HEK293 (cell line): ENCODE data around the gene FHDC1.

ENCODE experiments used
- CTCF ChIA-PET: fragments of 350-600 bp; formaldehyde crosslinking; extraction: SDS; loops from one replicate; lab custom pipeline; 2021; ENCODE audit warnings: antibody characterized with exemption; lab: Yijun Ruan, JAX
- POLR2A ChIA-PET: fragments of 300-600 bp; formaldehyde crosslinking; extraction: SDS; loops from one replicate; lab custom pipeline; 2020; ENCODE audit warnings: antibody characterized with exemption, inconsistent platforms; lab: Yijun Ruan, JAX
- H3K27ac ChIP-seq: fragments of 200-500 bp; sonication (Bioruptor generic); 2 replicates; pipeline ENCODE4 v1.5.1; 2014; ENCODE audit warnings: low read depth, low read length, control low read depth, inconsistent platforms; ENCODE audit errors: extremely low read depth
- H3K36me3 ChIP-seq, 2 experiments: fragments of 200-500 bp in 1 of 2; sonication (Bioruptor generic) in 1 of 2; 1 replicate in 1 of 2; 2 replicates in 1 of 2; pipeline ENCODE4 v1.5.1; 2014 to 2017; ENCODE audit warnings: inconsistent platforms in 2 of 2, low read length in 2 of 2; ENCODE audit not compliant: control insufficient read depth in 2 of 2, insufficient read depth in 1 of 2
- H3K4me1 ChIP-seq: fragments of 200-500 bp; sonication (Bioruptor generic); 2 replicates; pipeline ENCODE4 v1.5.1; 2014; ENCODE audit warnings: mild to moderate bottlenecking, low read length, inconsistent platforms; ENCODE audit not compliant: control insufficient read depth, insufficient read depth
- H3K4me3 ChIP-seq: 2 replicates; pipeline ENCODE4 v1.5.1; 2011; ENCODE audit warnings: low read depth, mild to moderate bottlenecking, control low read depth, low read length, moderate library complexity
- H3K9me3 ChIP-seq: fragments of 200-500 bp; sonication (Bioruptor generic); 2 replicates; pipeline ENCODE4 v1.5.1; 2014; ENCODE audit warnings: low read depth, low read length, inconsistent platforms; ENCODE audit not compliant: control insufficient read depth, insufficient read depth
- BCL11A ChIP-seq: fragments of 450-650 bp; formaldehyde crosslinking; IDR thresholded peaks from 2 replicates; pipeline ENCODE4 v1.5.1; 2016; ENCODE audit warnings: low read depth, missing biosample characterization, missing genetic modification characterization
- GFI1B ChIP-seq: fragments of 450-650 bp; formaldehyde crosslinking; IDR thresholded peaks from 2 replicates; pipeline ENCODE4 v1.5.1; 2016; ENCODE audit warnings: missing biosample characterization, missing genetic modification characterization
- KLF10 ChIP-seq: fragments of 450-650 bp; IDR thresholded peaks from 2 replicates; pipeline ENCODE4 v1.5.1; 2018; ENCODE audit warnings: missing biosample characterization, mild to moderate bottlenecking, missing genetic modification characterization
- MYNN ChIP-seq: fragments of 450-650 bp; formaldehyde crosslinking; IDR thresholded peaks from 2 replicates; pipeline ENCODE4 v1.5.1; 2016; ENCODE audit warnings: missing biosample characterization, missing genetic modification characterization, borderline replicate concordance
- REPIN1 ChIP-seq: fragments of 450-650 bp; formaldehyde crosslinking; IDR thresholded peaks from 2 replicates; pipeline ENCODE4 v1.5.1; 2017; ENCODE audit warnings: missing biosample characterization, missing genetic modification characterization, low read depth
- SETDB1 ChIP-seq: IDR thresholded peaks from one replicate; pipeline ENCODE4 v1.6.1; 2017; ENCODE audit warnings: mild to moderate bottlenecking, low read length, moderate library complexity, mixed read lengths; ENCODE audit not compliant: insufficient read length
- SP7 ChIP-seq: fragments of 450-650 bp; formaldehyde crosslinking; IDR thresholded peaks from 2 replicates; pipeline ENCODE4 v1.5.1; 2016; ENCODE audit warnings: missing biosample characterization, missing genetic modification characterization
- ZNF112 ChIP-seq: fragments of 450-650 bp; formaldehyde crosslinking; IDR thresholded peaks from 2 replicates; pipeline ENCODE4 v1.5.0; 2017; ENCODE audit warnings: missing biosample characterization, missing genetic modification characterization
- ZNF202 ChIP-seq: fragments of 450-650 bp; formaldehyde crosslinking; IDR thresholded peaks from 2 replicates; pipeline ENCODE4 v1.5.1; 2016; ENCODE audit warnings: missing biosample characterization, missing genetic modification characterization, borderline replicate concordance
- ZNF341 ChIP-seq: fragments of 450-650 bp; formaldehyde crosslinking; IDR thresholded peaks from 2 replicates; pipeline ENCODE4; 2016; ENCODE audit warnings: low read depth, missing biosample characterization, missing genetic modification characterization
- ZNF394 ChIP-seq: fragments of 450-650 bp; formaldehyde crosslinking; IDR thresholded peaks from 2 replicates; pipeline ENCODE4 v1.5.1; 2016; ENCODE audit warnings: missing biosample characterization, missing genetic modification characterization, mild to moderate bottlenecking, moderate library complexity, borderline replicate concordance
- ZNF560 ChIP-seq: fragments of 450-650 bp; formaldehyde crosslinking; IDR thresholded peaks from 2 replicates; pipeline ENCODE4 v1.5.1; 2017; ENCODE audit warnings: missing biosample characterization, missing genetic modification characterization, borderline replicate concordance
- ZNF571 ChIP-seq: fragments of 450-650 bp; formaldehyde crosslinking; IDR thresholded peaks from 2 replicates; pipeline ENCODE4 v1.5.0; 2017; ENCODE audit warnings: missing biosample characterization, missing genetic modification characterization
- ZNF623 ChIP-seq: fragments of 450-650 bp; formaldehyde crosslinking; IDR thresholded peaks from 2 replicates; pipeline ENCODE4 v1.5.1; 2016; ENCODE audit warnings: missing biosample characterization, missing genetic modification characterization
- ZNF626 ChIP-seq: fragments of 450-650 bp; sonication (Bioruptor Pico); formaldehyde crosslinking; IDR thresholded peaks from 2 replicates; pipeline ENCODE4 v1.5.1; 2018; ENCODE audit warnings: missing biosample characterization, missing genetic modification characterization, inconsistent platforms
- ZNF701 ChIP-seq: fragments of 450-650 bp; formaldehyde crosslinking; IDR thresholded peaks from 2 replicates; pipeline ENCODE4 v1.5.1; 2016; ENCODE audit warnings: missing biosample characterization, missing genetic modification characterization
- ZNF707 ChIP-seq: fragments of 450-650 bp; formaldehyde crosslinking; IDR thresholded peaks from 2 replicates; pipeline ENCODE4 v1.5.1; 2016; ENCODE audit warnings: missing biosample characterization, missing genetic modification characterization
- ZNF776 ChIP-seq: fragments of 450-650 bp; formaldehyde crosslinking; IDR thresholded peaks from 2 replicates; pipeline ENCODE4 v1.5.0; 2017; ENCODE audit warnings: missing biosample characterization, missing genetic modification characterization, borderline replicate concordance
- ZNF791 ChIP-seq: fragments of 450-650 bp; formaldehyde crosslinking; IDR thresholded peaks from 2 replicates; pipeline ENCODE4 v1.5.1; 2016; ENCODE audit warnings: missing biosample characterization, missing genetic modification characterization
- ZSCAN16 ChIP-seq: fragments of 450-650 bp; formaldehyde crosslinking; IDR thresholded peaks from 2 replicates; pipeline ENCODE4 v1.5.1; 2016; ENCODE audit warnings: missing biosample characterization, missing genetic modification characterization
- TF ChIP-seq, protein P1 (sequence below): fragments of 450-650 bp; formaldehyde crosslinking; IDR thresholded peaks from 2 replicates; pipeline ENCODE4 v1.5.0; 2017; ENCODE audit warnings: missing biosample characterization, missing genetic modification characterization, borderline replicate concordance
- TF ChIP-seq, protein P2 (sequence below): fragments of 450-650 bp; formaldehyde crosslinking; IDR thresholded peaks from 2 replicates; pipeline ENCODE4 v1.5.1; 2016; ENCODE audit warnings: missing biosample characterization, missing genetic modification characterization
- TF ChIP-seq, protein P3 (sequence below): fragments of 450-650 bp; formaldehyde crosslinking; IDR thresholded peaks from 2 replicates; pipeline ENCODE4 v1.5.1; 2016; ENCODE audit warnings: missing biosample characterization, missing genetic modification characterization, borderline replicate concordance
- TF ChIP-seq, protein P4 (sequence below): fragments of 450-650 bp; formaldehyde crosslinking; IDR thresholded peaks from 2 replicates; pipeline ENCODE4 v1.5.1; 2016; ENCODE audit warnings: missing biosample characterization, missing genetic modification characterization
- TF ChIP-seq, protein P5 (sequence below): fragments of 450-650 bp; formaldehyde crosslinking; IDR thresholded peaks from 2 replicates; pipeline ENCODE4 v1.5.1; 2016; ENCODE audit warnings: missing biosample characterization, missing genetic modification characterization

FHDC1 gene

DNA sequence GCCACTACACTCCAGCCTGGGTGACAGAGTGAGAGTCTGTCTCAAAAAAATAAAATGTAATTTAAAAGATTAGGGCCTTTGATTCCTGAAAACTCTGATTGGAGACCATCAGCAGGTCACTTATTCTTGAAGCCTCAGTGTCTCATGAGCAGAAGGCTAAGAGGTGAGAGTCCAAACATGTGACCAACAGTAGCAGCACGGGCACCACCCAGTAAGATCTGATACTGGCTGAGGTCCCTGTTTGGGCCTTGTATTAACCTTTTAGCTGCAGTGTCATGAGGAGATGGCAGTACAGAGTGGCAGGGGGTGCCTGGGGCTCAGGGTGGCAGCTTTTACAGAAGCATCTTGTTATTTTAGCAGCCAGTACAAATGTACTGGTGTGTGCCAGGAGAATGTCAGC lies 89.3 kb downstream of the FHDC1 start:
- Histone ChIP-seq H3K4me1 (no peaks in the 10 kb centered on the region), H3K4me3 (no peak overlapping the region), H3K36me3 (no peaks in the 10 kb centered on the region), H3K27ac (no peak overlapping the region), H3K9me3 (no peaks in the 10 kb centered on the region)
- ChIA-PET POLR2A (no interaction called here), CTCF (no interaction called here)
- no peak for TF ChIP-seq ZNF626 (tag by site-specific recombination)
- TF ChIP-seq ZNF341 (tag by site-specific recombination), result no peak
- TF ChIP-seq ZNF394 (tag by site-specific recombination), result no peak
- no peak for TF ChIP-seq BCL11A
- TF ChIP-seq KLF10 (tag by site-specific recombination), result no peak
- TF ChIP-seq ZNF707 (tag by site-specific recombination), result no peak
- TF ChIP-seq ZNF623 (tag by site-specific recombination), result no peak
- TF ChIP-seq, protein P1, sequence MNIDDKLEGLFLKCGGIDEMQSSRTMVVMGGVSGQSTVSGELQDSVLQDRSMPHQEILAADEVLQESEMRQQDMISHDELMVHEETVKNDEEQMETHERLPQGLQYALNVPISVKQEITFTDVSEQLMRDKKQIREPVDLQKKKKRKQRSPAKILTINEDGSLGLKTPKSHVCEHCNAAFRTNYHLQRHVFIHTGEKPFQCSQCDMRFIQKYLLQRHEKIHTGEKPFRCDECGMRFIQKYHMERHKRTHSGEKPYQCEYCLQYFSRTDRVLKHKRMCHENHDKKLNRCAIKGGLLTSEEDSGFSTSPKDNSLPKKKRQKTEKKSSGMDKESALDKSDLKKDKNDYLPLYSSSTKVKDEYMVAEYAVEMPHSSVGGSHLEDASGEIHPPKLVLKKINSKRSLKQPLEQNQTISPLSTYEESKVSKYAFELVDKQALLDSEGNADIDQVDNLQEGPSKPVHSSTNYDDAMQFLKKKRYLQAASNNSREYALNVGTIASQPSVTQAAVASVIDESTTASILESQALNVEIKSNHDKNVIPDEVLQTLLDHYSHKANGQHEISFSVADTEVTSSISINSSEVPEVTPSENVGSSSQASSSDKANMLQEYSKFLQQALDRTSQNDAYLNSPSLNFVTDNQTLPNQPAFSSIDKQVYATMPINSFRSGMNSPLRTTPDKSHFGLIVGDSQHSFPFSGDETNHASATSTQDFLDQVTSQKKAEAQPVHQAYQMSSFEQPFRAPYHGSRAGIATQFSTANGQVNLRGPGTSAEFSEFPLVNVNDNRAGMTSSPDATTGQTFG, result no peak
- TF ChIP-seq ZNF776 (tag by site-specific recombination), result no peak
- TF ChIP-seq ZNF791 (tag by site-specific recombination), result no peak

DNA sequence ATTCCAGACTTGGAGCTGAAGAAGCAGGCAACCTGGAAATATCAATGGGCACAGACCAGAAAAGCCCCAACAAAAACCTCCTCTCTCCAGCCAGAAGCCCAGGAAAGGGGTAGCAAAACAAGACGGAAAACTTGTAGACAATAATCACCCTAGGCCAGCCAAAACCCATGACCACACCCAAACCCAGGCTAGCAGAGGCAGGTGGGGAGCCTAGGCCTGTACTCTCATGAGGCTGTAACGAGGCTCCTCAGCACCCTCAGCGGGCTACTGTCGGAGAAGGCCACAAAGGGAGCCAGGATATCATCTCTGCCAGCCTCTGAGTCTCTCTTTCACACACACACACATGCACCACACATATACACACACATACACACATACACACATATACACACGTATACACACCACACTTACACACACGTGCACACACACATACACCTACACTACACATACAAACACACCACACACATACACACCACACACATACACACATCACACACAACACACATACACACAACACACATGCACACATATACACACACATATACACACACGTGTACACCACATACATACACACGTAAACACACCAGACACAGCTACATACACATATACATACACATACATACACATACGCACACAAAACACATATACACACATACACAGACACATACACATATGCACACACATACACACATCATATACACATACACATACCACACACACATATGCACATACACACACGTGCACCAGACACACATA lies 90.6 kb downstream of the FHDC1 start:
- no peaks in the 10 kb centered on the region for H3K36me3 ChIP-seq
- ChIA-PET CTCF (interaction anchor here (0.6 kb wide), 1 partner anchor 388 kb away, joined by 3 read pairs; no protein-coding TSS in a partner anchor), POLR2A (no interaction called here)
- no peak overlapping the region for H3K4me3 ChIP-seq
- no peak overlapping the region for H3K27ac ChIP-seq
- H3K9me3 ChIP-seq, result no peaks in the 10 kb centered on the region
- H3K4me1 ChIP-seq, result no peaks in the 10 kb centered on the region
- no peak for TF ChIP-seq ZSCAN16 (tag by site-specific recombination)
- TF ChIP-seq, protein P2, sequence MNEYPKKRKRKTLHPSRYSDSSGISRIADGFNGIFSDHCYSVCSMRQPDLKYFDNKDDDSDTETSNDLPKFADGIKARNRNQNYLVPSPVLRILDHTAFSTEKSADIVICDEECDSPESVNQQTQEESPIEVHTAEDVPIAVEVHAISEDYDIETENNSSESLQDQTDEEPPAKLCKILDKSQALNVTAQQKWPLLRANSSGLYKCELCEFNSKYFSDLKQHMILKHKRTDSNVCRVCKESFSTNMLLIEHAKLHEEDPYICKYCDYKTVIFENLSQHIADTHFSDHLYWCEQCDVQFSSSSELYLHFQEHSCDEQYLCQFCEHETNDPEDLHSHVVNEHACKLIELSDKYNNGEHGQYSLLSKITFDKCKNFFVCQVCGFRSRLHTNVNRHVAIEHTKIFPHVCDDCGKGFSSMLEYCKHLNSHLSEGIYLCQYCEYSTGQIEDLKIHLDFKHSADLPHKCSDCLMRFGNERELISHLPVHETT, result no peak
- TF ChIP-seq ZNF701, result no peak
- TF ChIP-seq ZNF571 (tag by site-specific recombination), result no peak
- no peak for TF ChIP-seq GFI1B (tag by site-specific recombination)
- TF ChIP-seq, protein P3, sequence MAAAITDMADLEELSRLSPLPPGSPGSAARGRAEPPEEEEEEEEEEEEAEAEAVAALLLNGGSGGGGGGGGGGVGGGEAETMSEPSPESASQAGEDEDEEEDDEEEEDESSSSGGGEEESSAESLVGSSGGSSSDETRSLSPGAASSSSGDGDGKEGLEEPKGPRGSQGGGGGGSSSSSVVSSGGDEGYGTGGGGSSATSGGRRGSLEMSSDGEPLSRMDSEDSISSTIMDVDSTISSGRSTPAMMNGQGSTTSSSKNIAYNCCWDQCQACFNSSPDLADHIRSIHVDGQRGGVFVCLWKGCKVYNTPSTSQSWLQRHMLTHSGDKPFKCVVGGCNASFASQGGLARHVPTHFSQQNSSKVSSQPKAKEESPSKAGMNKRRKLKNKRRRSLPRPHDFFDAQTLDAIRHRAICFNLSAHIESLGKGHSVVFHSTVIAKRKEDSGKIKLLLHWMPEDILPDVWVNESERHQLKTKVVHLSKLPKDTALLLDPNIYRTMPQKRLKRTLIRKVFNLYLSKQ, result no peak
- no peak for TF ChIP-seq ZNF112 (tag by site-specific recombination)
- no peak for TF ChIP-seq SP7 (tag by site-specific recombination)
- TF ChIP-seq, protein P4, sequence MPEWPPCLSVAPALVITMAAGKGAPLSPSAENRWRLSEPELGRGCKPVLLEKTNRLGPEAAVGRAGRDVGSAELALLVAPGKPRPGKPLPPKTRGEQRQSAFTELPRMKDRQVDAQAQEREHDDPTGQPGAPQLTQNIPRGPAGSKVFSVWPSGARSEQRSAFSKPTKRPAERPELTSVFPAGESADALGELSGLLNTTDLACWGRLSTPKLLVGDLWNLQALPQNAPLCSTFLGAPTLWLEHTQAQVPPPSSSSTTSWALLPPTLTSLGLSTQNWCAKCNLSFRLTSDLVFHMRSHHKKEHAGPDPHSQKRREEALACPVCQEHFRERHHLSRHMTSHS, result no peak
- no peak for TF ChIP-seq SETDB1
- no peak for TF ChIP-seq ZNF341 (tag by site-specific recombination)
- TF ChIP-seq, protein P5, sequence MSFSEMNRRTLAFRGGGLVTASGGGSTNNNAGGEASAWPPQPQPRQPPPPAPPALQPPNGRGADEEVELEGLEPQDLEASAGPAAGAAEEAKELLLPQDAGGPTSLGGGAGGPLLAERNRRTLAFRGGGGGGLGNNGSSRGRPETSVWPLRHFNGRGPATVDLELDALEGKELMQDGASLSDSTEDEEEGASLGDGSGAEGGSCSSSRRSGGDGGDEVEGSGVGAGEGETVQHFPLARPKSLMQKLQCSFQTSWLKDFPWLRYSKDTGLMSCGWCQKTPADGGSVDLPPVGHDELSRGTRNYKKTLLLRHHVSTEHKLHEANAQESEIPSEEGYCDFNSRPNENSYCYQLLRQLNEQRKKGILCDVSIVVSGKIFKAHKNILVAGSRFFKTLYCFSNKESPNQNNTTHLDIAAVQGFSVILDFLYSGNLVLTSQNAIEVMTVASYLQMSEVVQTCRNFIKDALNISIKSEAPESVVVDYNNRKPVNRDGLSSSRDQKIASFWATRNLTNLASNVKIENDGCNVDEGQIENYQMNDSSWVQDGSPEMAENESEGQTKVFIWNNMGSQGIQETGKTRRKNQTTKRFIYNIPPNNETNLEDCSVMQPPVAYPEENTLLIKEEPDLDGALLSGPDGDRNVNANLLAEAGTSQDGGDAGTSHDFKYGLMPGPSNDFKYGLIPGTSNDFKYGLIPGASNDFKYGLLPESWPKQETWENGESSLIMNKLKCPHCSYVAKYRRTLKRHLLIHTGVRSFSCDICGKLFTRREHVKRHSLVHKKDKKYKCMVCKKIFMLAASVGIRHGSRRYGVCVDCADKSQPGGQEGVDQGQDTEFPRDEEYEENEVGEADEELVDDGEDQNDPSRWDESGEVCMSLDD (tag by site-specific recombination), result no peak
- no peak for TF ChIP-seq MYNN (tag by site-specific recombination)
- no peak for TF ChIP-seq REPIN1 (tag by site-specific recombination)
- no peak for TF ChIP-seq ZNF560
- no peak for TF ChIP-seq ZNF202 (tag by site-specific recombination)
- no peak for TF ChIP-seq ZNF623 (tag by site-specific recombination)
